ENCODE data around the gene TASP1.
"Not testable (repeated sequence)": the region's sequence is repeated elsewhere in the genome, so short reads cannot be mapped to it uniquely, and the experiment has no call there.

DNA sequence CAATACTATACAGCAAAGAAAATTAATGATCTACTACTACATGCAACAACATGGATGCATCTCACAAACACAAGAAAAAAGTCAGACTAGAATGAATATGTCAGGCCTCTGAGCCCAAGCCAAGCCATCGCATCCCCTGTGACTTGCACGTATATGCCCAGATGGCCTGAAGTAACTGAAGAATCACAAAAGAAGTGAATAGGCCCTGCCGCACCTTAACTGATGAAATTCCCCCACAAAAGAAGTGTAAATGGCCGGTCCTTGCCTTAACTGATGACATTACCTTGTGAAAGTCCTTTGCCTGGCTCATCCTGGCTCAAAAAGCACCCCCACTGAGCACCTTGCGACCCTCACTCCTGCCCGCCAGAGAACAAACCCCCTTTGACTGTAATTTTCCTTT lies 280.9 kb downstream of the TASP1 start:
- TF ChIP-seq POLR2A (IDR thresholded peaks at IDR 0.05; ENCODE audit: low read length); GATA1 (IDR thresholded peaks at IDR 0.05; ENCODE audit: low read depth, low read length): not testable (repeated sequence)

Data from erythroblast (primary cell).